Lung (tissue), 12 donors: Measurements from ENCODE around the gene ZFP91. TPM values are rescaled to one million over a fixed set of nuclear protein-coding genes. Genes with fewer than 3 reads are reported as not detected.
A peak's percentile ranks its signal among the peaks of the same experiment; 100 is the strongest.

Experiments used
- ATAC-seq: fragments of 200-7000 bp; cut with Tn5 transposase; one replicate; pipeline ENCODE4 v1.9.1; 2020; ENCODE audit warnings: moderate number of reproducible peaks; ENCODE audit not compliant: insufficient read depth, low FRiP score
- DNase-seq, 3 donors: peaks; one replicate each; pipeline ENCODE4 v3.0.0-alpha.2; 2013 to 2017
- H3K27ac ChIP-seq, 2 donors: one replicate each; pipeline ENCODE4 v1.5.1; 2013; ENCODE audit warnings: mild to moderate bottlenecking in 2 of 2, moderate library complexity in 2 of 2, control low read depth in 1 of 2, inconsistent platforms in 1 of 2, low read depth in 1 of 2, low read length in 1 of 2
- H3K27me3 ChIP-seq, 3 donors: one replicate each; pipeline ENCODE4 v1.5.1; 2013; ENCODE audit warnings: low read length in 2 of 3; ENCODE audit not compliant: control insufficient read depth in 3 of 3, insufficient read depth in 3 of 3
- H3K36me3 ChIP-seq, 4 donors: one replicate each; pipeline ENCODE4 v1.5.1; 2013; ENCODE audit warnings: low read length in 4 of 4, mild to moderate bottlenecking in 1 of 4, moderate library complexity in 1 of 4; ENCODE audit not compliant: control insufficient read depth in 4 of 4, insufficient read depth in 4 of 4
- H3K4me1 ChIP-seq, 5 donors: one replicate each; pipeline ENCODE4 v1.5.1; 2013; ENCODE audit warnings: low read length in 5 of 5, mild to moderate bottlenecking in 2 of 5, moderate library complexity in 1 of 5; ENCODE audit not compliant: control insufficient read depth in 5 of 5, insufficient read depth in 5 of 5
- H3K4me3 ChIP-seq: one replicate; pipeline ENCODE4 v1.5.1; 2013; ENCODE audit warnings: mild to moderate bottlenecking, control low read depth, moderate library complexity
- H3K9ac ChIP-seq, 2 donors: one replicate each; pipeline ENCODE4 v1.5.1; 2013; ENCODE audit warnings: low read length in 2 of 2, control low read depth in 1 of 2; ENCODE audit not compliant: insufficient read depth in 1 of 2
- H3K9me3 ChIP-seq, 4 donors: one replicate each; pipeline ENCODE4 v1.5.1; 2013; ENCODE audit warnings: low read length in 3 of 4, mild to moderate bottlenecking in 1 of 4, moderate library complexity in 1 of 4; ENCODE audit not compliant: control insufficient read depth in 4 of 4, insufficient read depth in 3 of 4
- WGBS, 2 donors: extraction: QIAGEN DNeasy Blood & Tissue Kit; methylation state at CpG; one replicate each; pipeline ENCODE4 v1.1.7; 2013; 5-methylcytosine and 5-hydroxymethylcytosine counted together
- polyA plus RNA-seq, 2 donors: library from polyadenylated mRNA; stranded (reverse); fragments of 200-250 nt; gene quantifications; one replicate each; pipeline ENCODE4 v1.2.1, GENCODE V29; 2013
- total RNA-seq, 2 donors: library from RNA; depleted of rRNA in 1 of 2; stranded (reverse); fragments of >200 nt in 1 of 2; gene quantifications; one replicate each; pipeline ENCODE4 v1.2.1, GENCODE V29; 2014 to 2021
- TF ChIP-seq, protein P1 (sequence below): IDR thresholded peaks from 2 replicates; pipeline ENCODE4 v1.5.1; 2012; ENCODE audit warnings: mild to moderate bottlenecking; ENCODE audit errors: control extremely low read depth, extremely low read depth
- donor health status: control.
- donor health status: control.
- donor health status: Bipolar disorder and iron deficiency.
- donor health status: healthy.
- donor health status: DM: yes; HTN: yes; CAD: no.

The ZFP91 gene
- total and polyA plus RNA-seq, 4 donors = 11.1 to 47.0 (median 31.2) TPM

DNA sequence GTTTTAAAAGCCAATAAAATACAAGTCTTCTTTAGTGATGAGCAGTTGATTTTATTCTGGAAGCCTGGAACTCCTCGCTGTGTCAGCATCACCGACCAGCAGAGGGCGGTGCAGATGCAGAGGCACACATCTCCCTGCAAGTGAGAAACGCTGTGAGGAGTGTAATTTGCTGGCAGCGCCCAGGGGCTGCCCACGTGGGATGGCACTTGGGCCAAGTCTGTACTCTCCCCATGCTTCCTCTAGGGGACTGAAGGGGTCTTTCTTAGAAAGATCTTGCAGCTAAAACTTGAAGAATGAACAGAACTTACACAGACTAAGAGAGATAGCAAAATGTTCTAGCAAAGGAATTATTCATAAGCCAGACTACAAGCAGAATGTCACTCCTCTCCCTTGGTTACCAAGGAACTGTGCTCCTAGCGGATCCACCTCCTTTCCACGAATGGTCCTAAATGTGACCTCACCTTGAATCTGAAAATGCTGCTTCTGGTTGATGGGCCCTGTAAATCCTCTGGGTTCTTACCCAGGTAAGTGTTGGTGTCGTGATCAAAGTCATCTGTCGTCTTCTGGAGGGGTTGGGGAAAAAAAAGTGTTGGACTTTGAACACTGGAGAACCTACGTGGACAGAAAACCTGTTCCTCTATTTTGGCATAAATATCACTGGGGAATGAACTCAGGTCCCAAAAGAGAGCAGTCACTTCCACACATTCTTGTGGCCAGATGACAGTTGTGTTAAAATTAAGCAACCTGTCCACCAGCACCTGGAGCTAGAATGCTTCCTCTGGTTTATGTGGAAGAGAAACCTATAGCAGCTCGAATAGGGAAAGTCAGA, 75.4 kb downstream of the ZFP91 start:
- H3K4me1 ChIP-seq = peaks cover 0 to 4% (median 0%) of the 10 kb centered on the region in 5 donors
- WGBS, 2 donors = 31% methylated on average over 12 of the region's 12 CpGs
- TF ChIP-seq, protein P1, sequence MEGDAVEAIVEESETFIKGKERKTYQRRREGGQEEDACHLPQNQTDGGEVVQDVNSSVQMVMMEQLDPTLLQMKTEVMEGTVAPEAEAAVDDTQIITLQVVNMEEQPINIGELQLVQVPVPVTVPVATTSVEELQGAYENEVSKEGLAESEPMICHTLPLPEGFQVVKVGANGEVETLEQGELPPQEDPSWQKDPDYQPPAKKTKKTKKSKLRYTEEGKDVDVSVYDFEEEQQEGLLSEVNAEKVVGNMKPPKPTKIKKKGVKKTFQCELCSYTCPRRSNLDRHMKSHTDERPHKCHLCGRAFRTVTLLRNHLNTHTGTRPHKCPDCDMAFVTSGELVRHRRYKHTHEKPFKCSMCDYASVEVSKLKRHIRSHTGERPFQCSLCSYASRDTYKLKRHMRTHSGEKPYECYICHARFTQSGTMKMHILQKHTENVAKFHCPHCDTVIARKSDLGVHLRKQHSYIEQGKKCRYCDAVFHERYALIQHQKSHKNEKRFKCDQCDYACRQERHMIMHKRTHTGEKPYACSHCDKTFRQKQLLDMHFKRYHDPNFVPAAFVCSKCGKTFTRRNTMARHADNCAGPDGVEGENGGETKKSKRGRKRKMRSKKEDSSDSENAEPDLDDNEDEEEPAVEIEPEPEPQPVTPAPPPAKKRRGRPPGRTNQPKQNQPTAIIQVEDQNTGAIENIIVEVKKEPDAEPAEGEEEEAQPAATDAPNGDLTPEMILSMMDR = peak; percentile 80
- H3K9ac ChIP-seq = no peak overlapping the region
- peaks cover 0 to 3% (median 0%) of the 10 kb centered on the region in 3 donors for H3K27me3 ChIP-seq
- H3K9me3 ChIP-seq = no peaks in the 10 kb centered on the region
- no peak overlapping the region for H3K27ac ChIP-seq
- H3K36me3 ChIP-seq = no peaks in the 10 kb centered on the region
- no peak overlapping the region for H3K4me3 ChIP-seq
- ATAC-seq = peak; percentile 75
- DNase-seq = peak; percentile 79 to 84 (median 82)

DNA sequence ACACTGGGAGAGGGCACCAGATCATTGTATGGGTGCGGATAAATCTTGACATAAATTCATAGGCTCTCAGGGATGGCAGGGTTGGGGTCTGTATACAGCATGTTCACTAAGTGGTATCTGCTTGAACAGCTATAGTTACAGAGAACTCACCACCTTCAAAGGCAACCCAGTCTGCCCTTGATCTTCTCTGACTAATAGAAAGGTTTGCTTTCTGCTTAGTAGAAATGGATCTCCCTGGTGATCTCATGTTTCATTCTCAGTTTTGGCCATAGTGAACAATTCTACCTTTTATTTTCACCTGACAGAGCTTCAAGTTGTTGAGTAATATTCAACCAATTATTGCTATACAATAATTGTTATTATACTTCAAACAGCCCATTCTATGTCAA, 76.0 kb downstream of the ZFP91 start:
- no peaks in the 10 kb centered on the region for H3K9me3 ChIP-seq
- peaks cover 0 to 4% (median 0%) of the 10 kb centered on the region in 5 donors for H3K4me1 ChIP-seq
- H3K27me3 ChIP-seq = peaks cover 0 to 3% (median 0%) of the 10 kb centered on the region in 3 donors
- no peak overlapping the region for H3K27ac ChIP-seq
- TF ChIP-seq, protein P1 = no peak
- DNase-seq (no peak), ATAC-seq (no peak)
- no peak overlapping the region for H3K9ac ChIP-seq
- WGBS, 2 donors = 90 to 100% methylated on average over 1 of the region's 1 CpG
- no peaks in the 10 kb centered on the region for H3K36me3 ChIP-seq
- H3K4me3 ChIP-seq = no peak overlapping the region

DNA sequence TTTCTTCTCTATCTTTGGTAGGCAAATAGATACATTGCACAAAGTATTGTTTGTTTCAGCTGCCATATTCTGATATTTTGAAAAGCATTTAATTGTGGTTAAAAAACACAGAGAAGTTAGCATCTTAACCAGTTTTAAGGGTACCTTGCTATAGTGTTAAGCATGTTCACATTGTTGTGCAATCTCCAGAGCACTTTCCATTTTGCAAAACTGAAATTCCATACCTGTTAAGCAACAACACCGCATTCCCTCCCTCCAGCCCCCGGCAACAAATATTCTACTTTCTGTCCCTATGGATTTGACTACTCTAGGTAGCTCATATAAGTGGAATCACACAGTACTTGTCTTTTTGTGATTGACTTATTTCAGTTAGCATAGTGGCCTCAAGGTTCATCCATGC, 77.5 kb downstream of the ZFP91 start:
- DNase-seq (no peak), ATAC-seq (no peak)
- Histone ChIP-seq H3K4me1 (peaks cover 0 to 4% (median 0%) of the 10 kb centered on the region in 5 donors), H3K4me3 (no peak overlapping the region), H3K27ac (no peak overlapping the region), H3K9me3 (no peaks in the 10 kb centered on the region), H3K27me3 (peaks cover 0 to 3% (median 0%) of the 10 kb centered on the region in 3 donors), H3K9ac (no peak overlapping the region), H3K36me3 (no peaks in the 10 kb centered on the region)
- 79 to 90% methylated on average over 2 of the region's 2 CpGs for WGBS, 2 donors
- TF ChIP-seq, protein P1 = no peak
